Measurements from ENCODE around the gene CLDN20. TPM values are rescaled to one million over a fixed set of nuclear protein-coding genes. Genes with fewer than 3 reads are reported as not detected.

Gene CLDN20
- total and polyA plus RNA-seq, 2 of the 8 experiments (the other 6 are each of a cell fraction or from before 2014, with no cell fraction given) = not detected

- H3K23ac ChIP-seq (ENCODE audit: insufficient read length) = no peak overlapping the region
- H4K20me1 ChIP-seq (replicated peaks in 1 of 2; ENCODE audit: control insufficient read depth in 1 of 2, insufficient read depth in 2 of 2, low read length in 2 of 2) = no peaks in the 10 kb centered on the region
- H2AFZ ChIP-seq (ENCODE audit: low read length) = no peak overlapping the region
- H3K4me1 ChIP-seq (replicated peaks in 1 of 4; ENCODE audit: control insufficient read depth in 3 of 4, insufficient read depth in 4 of 4, low read length in 3 of 4) = peaks cover 0 to 5% (median 3%) of the 10 kb centered on the region in 4 experiments; a peak in 2 of 7 replicates
- FAIRE-seq (no peak), DNase-seq (ENCODE audit: low read depth in 1 of 2, low spot score in 2 of 2) (no peak)
- H2BK12ac ChIP-seq (ENCODE audit: low read depth, low read length) = no peak overlapping the region
- no peak overlapping the region for H2BK20ac ChIP-seq (ENCODE audit: low read length)
- H3K14ac ChIP-seq (ENCODE audit: insufficient read length) = no peak overlapping the region
- no peaks in the 10 kb centered on the region for H3K27me3 ChIP-seq (replicated peaks in 1 of 4; ENCODE audit: control insufficient read depth in 3 of 4, extremely low read depth in 1 of 4, insufficient read depth in 3 of 4, low read length in 3 of 4)
- no peaks in the 10 kb centered on the region for H3K36me3 ChIP-seq (ENCODE audit: control insufficient read depth in 2 of 4, insufficient read depth in 4 of 4, low read length in 3 of 4)
- ChIA-PET CTCF (ENCODE audit: partially characterized antibody) (interaction anchor here (0.9 to 1.8 kb wide), 3 partner anchors 11 to 24 kb away, joined by 3 to 7 read pairs (median 3); no protein-coding TSS in a partner anchor), POLR2A (ENCODE audit: partially characterized antibody) (no interaction called here)
- H2BK15ac ChIP-seq (ENCODE audit: low read length) = no peak overlapping the region
- no peak overlapping the region for H3K4me3 ChIP-seq (ENCODE audit: extremely low read depth in 1 of 4, insufficient read depth in 2 of 4, low read depth in 3 of 4, low read length in 4 of 4)
- H4K91ac ChIP-seq (replicated peaks; ENCODE audit: insufficient read length, low read length) = no peak overlapping the region
- no peak overlapping the region for H3K4ac ChIP-seq (replicated peaks; ENCODE audit: insufficient read length, low read depth, low read length)
- H3K56ac ChIP-seq (replicated peaks; ENCODE audit: insufficient read length, low read depth, low read length) = no peak overlapping the region
- no peak overlapping the region for H3K18ac ChIP-seq (ENCODE audit: extremely low read depth, low read length)
- no peak overlapping the region for H3K4me2 ChIP-seq (ENCODE audit: insufficient read depth in 1 of 2, low read depth in 2 of 2, low read length in 2 of 2)
- H3K79me2 ChIP-seq (ENCODE audit: control insufficient read depth in 1 of 2, insufficient read depth in 2 of 2, low read length in 2 of 2) = no peaks in the 10 kb centered on the region
- H3K79me1 ChIP-seq (ENCODE audit: low read depth, low read length) = no peaks in the 10 kb centered on the region; the same call in 1 of the 2 replicates
- H3K9me3 ChIP-seq (ENCODE audit: insufficient read depth in 2 of 2, low read depth in 1 of 2, low read length in 1 of 2) = no peaks in the 10 kb centered on the region
- no peaks in the 10 kb centered on the region for H3K23me2 ChIP-seq (ENCODE audit: low read depth, low read length)
- no peak overlapping the region for H2BK120ac ChIP-seq (replicated peaks; ENCODE audit: low read depth, low read length)
- no peak overlapping the region for H3K9ac ChIP-seq (replicated peaks in 1 of 4; ENCODE audit: extremely low read depth in 1 of 4, low read depth in 3 of 4, low read length in 3 of 4)
- H4K8ac ChIP-seq (ENCODE audit: extremely low read depth, insufficient read depth, low read length) = no peak overlapping the region
- H2BK5ac ChIP-seq (ENCODE audit: low read depth, low read length) = no peak overlapping the region
- no peak overlapping the region for H2AK5ac ChIP-seq (ENCODE audit: low read depth, low read length)
- 92% methylated on average over 7 of the region's 7 CpGs; no CpG with 5 or more reads in 1 of the 2 experiments for WGBS, 2 experiments (ENCODE audit: extremely low coverage in 1 of 2, insufficient coverage in 1 of 2, insufficient read length in 1 of 2, insufficient replicate concordance in 2 of 2, low coverage in 1 of 2, low lambda C conversion rate in 2 of 2, missing lambda C conversion rate in 1 of 2)
- H4K5ac ChIP-seq (ENCODE audit: insufficient read length, low read depth, low read length) = no peak overlapping the region
- no peak overlapping the region for H3K27ac ChIP-seq (ENCODE audit: low read depth, low read length)
- TF ChIP-seq FOSL1 (IDR thresholded peaks at IDR 0.05; ENCODE audit: insufficient read depth, low read depth, low read length) = no peak
- no peak for TF ChIP-seq NRF1 (IDR thresholded peaks at IDR 0.05; ENCODE audit: low read depth, low read length)
- no peak for TF ChIP-seq TBP (IDR thresholded peaks at IDR 0.05; ENCODE audit: low read depth, low read length)
- no peak for TF ChIP-seq ZNF274 (IDR thresholded peaks at IDR 0.05; ENCODE audit: borderline replicate concordance, extremely low read depth, low read length)
- no peak for TF ChIP-seq SIX5 (IDR thresholded peaks at IDR 0.05; ENCODE audit: low read depth, low read length)
- TF ChIP-seq RAD21 (IDR thresholded peaks at IDR 0.05 in 1 of 2, conservative IDR thresholded peaks at IDR 0.05 in 1 of 2; ENCODE audit: low read depth in 2 of 2, low read length in 2 of 2) = no peak
- no peak for TF ChIP-seq CEBPB (IDR thresholded peaks at IDR 0.05; ENCODE audit: low read depth, low read length)
- TF ChIP-seq KDM5A (IDR thresholded peaks at IDR 0.05; ENCODE audit: low read length) = no peak
- TF ChIP-seq SP4 (IDR thresholded peaks at IDR 0.05; ENCODE audit: low read length) = no peak
- TF ChIP-seq E2F6 (IDR thresholded peaks at IDR 0.05) = no peak
- no peak for TF ChIP-seq HDAC6 (IDR thresholded peaks at IDR 0.05; ENCODE audit: low read depth, low read length)
- no peak for TF ChIP-seq BCL11A (IDR thresholded peaks at IDR 0.05; ENCODE audit: low read depth in 2 of 2, low read length in 2 of 2)
- TF ChIP-seq PHF8 (conservative IDR thresholded peaks at IDR 0.05; ENCODE audit: low read depth, low read length) = no peak
- no peak for TF ChIP-seq SAP30 (IDR thresholded peaks at IDR 0.05; ENCODE audit: insufficient read depth, insufficient replicate concordance, low read length)
These were observed 44.5 kb upstream of the CLDN20 start for GRCh38 chr6:155219299-155219698.

Data from H1 (cell line).